ENCODE results near the gene BAD. TPM values are rescaled to one million over a fixed set of nuclear protein-coding genes. Genes with fewer than 3 reads are reported as not detected.

BAD gene
- total RNA-seq, 1 donor from 2014 or later = 19.0 TPM

GRCh38 chr11:64223001-64223651 lies 61.3 kb downstream of the BAD start:
- Histone ChIP-seq H3K4me2 (no peak overlapping the region), H4K20me1 (ENCODE audit: low read depth) (no peaks in the 10 kb centered on the region), H3K9me3 (ENCODE audit: low read depth) (no peaks in the 10 kb centered on the region), H3K27ac (no peak overlapping the region), H3K4me3 (no peak overlapping the region), H3K9ac (no peak overlapping the region), H3K27me3 (no peaks in the 10 kb centered on the region), H2AFZ (replicated peaks) (no peak overlapping the region), H3K36me3 (no peaks in the 10 kb centered on the region), H3K4me1 (peaks cover 12% of the 10 kb centered on the region), H3F3A (ENCODE audit: low read depth) (peaks cover 9% of the 10 kb centered on the region), H3K79me2 (ENCODE audit: low read depth) (no peaks in the 10 kb centered on the region)
- Mint-ChIP-seq H3K27me3 (ENCODE audit: insufficient read depth, low read depth) (peaks cover 2% of the 10 kb centered on the region), H3K36me3 (no peaks in the 10 kb centered on the region), H3K4me1 (peaks cover 18% of the 10 kb centered on the region), H3K4me3 (no peak overlapping the region), H3K27ac (no peak overlapping the region), H3K9me3 (no peaks in the 10 kb centered on the region)
- TF ChIP-seq CTCF (IDR thresholded peaks at IDR 0.05) = no peak
- no peak for DNase-seq (ENCODE audit: low spot score)

- Mint-ChIP-seq H3K27ac (no peak overlapping the region), H3K4me1 (peaks cover 19% of the 10 kb centered on the region), H3K4me3 (no peak overlapping the region), H3K27me3 (ENCODE audit: insufficient read depth, low read depth) (no peaks in the 10 kb centered on the region), H3K9me3 (no peaks in the 10 kb centered on the region), H3K36me3 (no peaks in the 10 kb centered on the region)
- DNase-seq (ENCODE audit: low spot score) = no peak
- no peaks in the 10 kb centered on the region for H3K36me3 ChIP-seq
- H3K27ac ChIP-seq = no peak overlapping the region
- no peak for TF ChIP-seq EZH2 (IDR thresholded peaks at IDR 0.05)
- no peak for TF ChIP-seq CTCF (IDR thresholded peaks at IDR 0.05)
- TF ChIP-seq EZH2phosphoT487 (IDR thresholded peaks at IDR 0.05) = no peak
- H3K4me3 ChIP-seq = no peak overlapping the region
- H3F3A ChIP-seq (ENCODE audit: low read depth) = peaks cover 9% of the 10 kb centered on the region
- no peaks in the 10 kb centered on the region for H4K20me1 ChIP-seq (ENCODE audit: low read depth)
- H3K4me1 ChIP-seq = peaks cover 12% of the 10 kb centered on the region
- no peaks in the 10 kb centered on the region for H3K27me3 ChIP-seq
- no peak overlapping the region for H3K4me2 ChIP-seq
- no peaks in the 10 kb centered on the region for H3K79me2 ChIP-seq (ENCODE audit: low read depth)
- H3K9ac ChIP-seq = no peak overlapping the region
- H3K9me3 ChIP-seq (ENCODE audit: low read depth) = no peaks in the 10 kb centered on the region
- no peak overlapping the region for H2AFZ ChIP-seq (replicated peaks)
Measured at GRCh38 chr11:64222651-64223000, 61.8 kb downstream of the BAD start.

DNA sequence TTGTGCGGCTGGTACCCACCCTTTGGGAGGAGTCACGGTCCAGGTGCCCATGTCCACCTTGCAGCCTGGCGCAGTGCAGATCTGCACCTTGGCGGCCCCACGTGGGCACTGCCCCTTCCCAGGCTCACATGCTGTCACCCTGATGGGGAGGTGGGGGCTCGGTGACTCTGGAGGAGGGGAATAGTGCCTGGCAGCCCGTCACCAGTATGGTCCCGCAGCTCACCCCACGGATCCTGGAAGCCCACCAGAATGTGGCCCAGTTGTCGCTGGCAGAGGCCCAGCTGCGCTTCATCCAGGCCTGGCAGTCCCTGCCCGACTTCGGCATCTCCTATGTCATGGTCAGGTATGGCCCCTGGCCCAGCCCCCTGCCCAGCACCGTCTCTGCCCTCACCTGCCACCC lies 63.7 kb downstream of the BAD start:
- H3K4me1 ChIP-seq = peaks cover 4% of the 10 kb centered on the region
- no peak for DNase-seq (ENCODE audit: low spot score)
- no peak overlapping the region for H3K27ac ChIP-seq
- no peaks in the 10 kb centered on the region for H3K9me3 Mint-ChIP-seq
- no peak overlapping the region for H3K9ac ChIP-seq
- peaks cover 11% of the 10 kb centered on the region for H3K4me1 Mint-ChIP-seq
- no peak for TF ChIP-seq CTCF (IDR thresholded peaks at IDR 0.05)
- no peak for TF ChIP-seq EZH2phosphoT487 (IDR thresholded peaks at IDR 0.05)
- no peak for TF ChIP-seq EZH2 (IDR thresholded peaks at IDR 0.05)
- no peak overlapping the region for H3K27ac Mint-ChIP-seq
- H3K27me3 Mint-ChIP-seq (ENCODE audit: insufficient read depth, low read depth) = no peaks in the 10 kb centered on the region
- peaks cover 9% of the 10 kb centered on the region for H3F3A ChIP-seq (ENCODE audit: low read depth)
- H3K4me3 ChIP-seq = no peak overlapping the region
- peaks cover 1% of the 10 kb centered on the region for H3K36me3 Mint-ChIP-seq
- H3K27me3 ChIP-seq = no peaks in the 10 kb centered on the region
- no peak overlapping the region for H3K4me2 ChIP-seq
- no peaks in the 10 kb centered on the region for H3K79me2 ChIP-seq (ENCODE audit: low read depth)
- H2AFZ ChIP-seq (replicated peaks) = no peak overlapping the region
- no peaks in the 10 kb centered on the region for H4K20me1 ChIP-seq (ENCODE audit: low read depth)
- no peaks in the 10 kb centered on the region for H3K36me3 ChIP-seq
- H3K9me3 ChIP-seq (ENCODE audit: low read depth) = no peaks in the 10 kb centered on the region
- H3K4me3 Mint-ChIP-seq = no peak overlapping the region
